K562 (cell line): ENCODE measurements around the gene MEGF11. TPM values are rescaled to one million over a fixed set of nuclear protein-coding genes. Genes with fewer than 3 reads are reported as not detected.

Experiments used
- ARID3A ChIP-seq: IDR thresholded peaks from 2 replicates; pipeline ENCODE4 v1.6.1; 2012; ENCODE audit warnings: low read depth, low read length, improper control_type of control experiment, borderline replicate concordance
- CHD4 ChIP-seq: fragments of 200-600 bp; sonication (generic); IDR thresholded peaks from 3 replicates; pipeline ENCODE4 v1.6.1; 2012; ENCODE audit warnings: low read depth, mild to moderate bottlenecking, mixed read lengths, low read length, inconsistent platforms; ENCODE audit not compliant: insufficient read depth, insufficient replicate concordance, poor library complexity, severe bottlenecking
- EGR1 ChIP-seq: fragments of 450-650 bp; conservative IDR thresholded peaks from 2 replicates; pipeline ENCODE4 v1.6.1; 2017; ENCODE audit warnings: mild to moderate bottlenecking
- MTA3 ChIP-seq: fragments of 450-650 bp; formaldehyde crosslinking; IDR thresholded peaks from 2 replicates; pipeline ENCODE4 v1.6.1; 2017; ENCODE audit warnings: mild to moderate bottlenecking, borderline replicate concordance
- NR3C1 ChIP-seq: sonication (generic); formaldehyde crosslinking; IDR thresholded peaks from 2 replicates; pipeline ENCODE4 v1.8.1; 2022; ENCODE audit warnings: missing genetic modification reagents
- POLR2H ChIP-seq: IDR thresholded peaks from 2 replicates; pipeline ENCODE4 v1.6.1; 2016; ENCODE audit warnings: missing genetic modification characterization, low read depth, mild to moderate bottlenecking, control low read depth, missing compliant biosample characterization, moderate library complexity
- PTTG1 ChIP-seq: fragments of 450-650 bp; IDR thresholded peaks from 2 replicates; pipeline ENCODE4 v1.6.1; 2016; ENCODE audit warnings: low read depth, mild to moderate bottlenecking, missing genetic modification characterization, missing compliant biosample characterization
- RERE ChIP-seq: sonication (generic); formaldehyde crosslinking; IDR thresholded peaks from 2 replicates; pipeline ENCODE4 v1.8.0; 2023; ENCODE audit warnings: missing genetic modification reagents, mild to moderate bottlenecking, borderline replicate concordance
- SIN3A ChIP-seq, 2 experiments: fragments of 150-350 bp in 1 of 2; IDR thresholded peaks; 2 replicates each; pipeline ENCODE4 v1.6.1; 2011 to 2016; ENCODE audit warnings: borderline replicate concordance in 2 of 2, low read depth in 2 of 2, low read length in 2 of 2, mild to moderate bottlenecking in 2 of 2, moderate library complexity in 2 of 2; ENCODE audit not compliant: control insufficient read depth in 1 of 2
- SMARCA5 ChIP-seq: fragments of 450-650 bp; IDR thresholded peaks from 2 replicates; pipeline ENCODE4 v1.6.1; 2016
- ZBTB12 ChIP-seq: fragments of 250-450 bp; sonication (Bioruptor Pico); IDR thresholded peaks from 2 replicates; pipeline ENCODE4 v1.4.0; 2020
- ZFP36 ChIP-seq: fragments of 150-350 bp; IDR thresholded peaks from 2 replicates; pipeline ENCODE4 v1.6.1; 2018; ENCODE audit warnings: low read length, low read depth; ENCODE audit not compliant: partially characterized antibody
- ZNF277 ChIP-seq: fragments of 250-450 bp; sonication (Bioruptor Pico); IDR thresholded peaks from 2 replicates; pipeline ENCODE4 v1.8.0; 2022; ENCODE audit warnings: inconsistent platforms, mild to moderate bottlenecking, moderate library complexity, borderline replicate concordance
- ZNF311 ChIP-seq: fragments of 250-450 bp; sonication (Bioruptor Pico); IDR thresholded peaks from 2 replicates; pipeline ENCODE4 v1.4.0; 2020; ENCODE audit warnings: mild to moderate bottlenecking, moderate library complexity
- ZNF408 ChIP-seq: fragments of 250-450 bp; sonication (Bioruptor Pico); IDR thresholded peaks from 2 replicates; pipeline ENCODE4 v1.4.0; 2020; ENCODE audit warnings: low read depth, mild to moderate bottlenecking, moderate library complexity
- ZNF551 ChIP-seq: fragments of 250-450 bp; sonication (Bioruptor Pico); IDR thresholded peaks from 2 replicates; pipeline ENCODE4 v1.5.0; 2021; ENCODE audit warnings: mild to moderate bottlenecking, moderate library complexity
- polyA plus RNA-seq, 8 experiments: library from polyadenylated mRNA; depleted of rRNA in 4 of 8; stranded (reverse) in 5 of 8; unstranded in 3 of 8; fragments of >200 nt; fragmentation: Nextera tagmentation in 2 of 8; fragmentation: Illumina TruSeq in 1 of 8; extraction: Ambion mirVana in 2 of 8; extraction: Trizol in 1 of 8; gene quantifications; 2 replicates each; pipeline versions ENCODE4 v1.2.1 to v1.2.3, GENCODE V29; 2011 to 2014; ENCODE audit warnings: inconsistent platforms in 1 of 8, missing spikeins in 1 of 8
- total RNA-seq, 7 experiments: library from RNA; depleted of rRNA in 6 of 7; stranded (reverse); fragments of >200 nt in 6 of 7; fragmentation: Illumina TruSeq in 2 of 7; extraction: Trizol in 2 of 7; gene quantifications; 2 replicates each; pipeline versions ENCODE4 v1.2.1 to v1.2.3, GENCODE V29; 2011 to 2021; ENCODE audit warnings: low replicate concordance in 1 of 7

The MEGF11 gene
- total and polyA plus RNA-seq, 9 of the 15 experiments (the other 6 are each of a cell fraction or from before 2014, with no cell fraction given): 0.06 to 0.23 (median 0.20) TPM; not detected in 6

- TF ChIP-seq ZNF277 (no peak), ZNF408 (CRISPR knock-in tag) (no peak), RERE (CRISPR knock-in tag) (no peak), ZFP36 (no peak), NR3C1 (CRISPR knock-in tag) (no peak; the same call in 1 of the 2 replicates), ARID3A (no peak), ZBTB12 (CRISPR knock-in tag) (no peak), CHD4 (no peak), PTTG1 (tag) (no peak), SIN3A (IDR thresholded peaks at IDR 0.05; ENCODE audit: borderline replicate concordance in 2 of 2, control insufficient read depth in 1 of 2, low read depth in 2 of 2, low read length in 2 of 2) (no peak), ZNF311 (CRISPR knock-in tag) (no peak), EGR1 (peak; percentile 40; the same call in 1 of the 2 replicates), ZNF551 (CRISPR knock-in tag) (no peak), MTA3 (no peak), POLR2H (tag) (no peak), SMARCA5 (0 out of 2 replicates have a peak, but pooled peaks have one; percentile 9)
Measured at GRCh38 chr15:65869954-65870871, 383.3 kb downstream of the MEGF11 start (continued).
